SK-N-MC (cell line): Measurements from ENCODE around the gene ODF2L.

Source experiments
- EZH2 ChIP-seq: fragments of 200-600 bp; sonication (generic); IDR thresholded peaks from one replicate; pipeline ENCODE4 v1.6.1; 2017; ENCODE audit warnings: antibody characterized with exemption
- POLR2AphosphoS5 ChIP-seq: IDR thresholded peaks from 2 replicates; pipeline ENCODE4 v1.6.1; 2012; ENCODE audit warnings: mild to moderate bottlenecking, low read depth, low read length, borderline replicate concordance

DNA sequence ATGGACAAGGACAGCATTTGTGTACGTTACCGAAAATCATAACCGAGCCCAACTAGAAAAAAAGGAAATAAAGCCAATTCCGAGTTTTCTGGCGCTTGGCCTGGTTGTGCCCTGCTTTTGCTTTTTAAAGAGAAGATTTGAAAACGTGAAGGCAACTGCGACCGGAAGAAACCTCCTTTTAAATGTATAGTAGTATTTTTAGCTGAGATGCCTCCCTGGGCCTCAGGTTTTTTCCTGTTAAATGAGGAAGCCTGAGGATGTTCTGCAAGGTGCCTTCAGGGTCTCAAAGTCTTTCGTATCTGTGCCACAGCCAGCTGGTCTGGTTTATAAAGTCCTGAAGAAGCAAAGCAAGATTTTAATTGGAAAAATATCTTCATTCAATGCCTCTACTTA lies 371 bp upstream of the ODF2L start:
- TF ChIP-seq EZH2 (no peak), POLR2AphosphoS5 (no peak)
